K562 (cell line): ENCODE results near the gene TMEFF1. TPM values are rescaled to one million over a fixed set of nuclear protein-coding genes. Genes with fewer than 3 reads are reported as not detected.

ENCODE experiments used
- AFF4 ChIP-seq: sonication (generic); formaldehyde crosslinking; IDR thresholded peaks from 2 replicates; pipeline ENCODE4 v1.8.0; 2023; ENCODE audit warnings: mild to moderate bottlenecking, missing genetic modification reagents
- ARID2 ChIP-seq: fragments of 450-650 bp; IDR thresholded peaks from 2 replicates; pipeline ENCODE4 v1.6.1; 2017; ENCODE audit warnings: antibody characterized with exemption, mild to moderate bottlenecking
- ARID3B ChIP-seq: fragments of 250-450 bp; sonication (Bioruptor Pico); IDR thresholded peaks from 2 replicates; pipeline ENCODE4 v1.4.0; 2020; ENCODE audit warnings: borderline replicate concordance
- ELF2 ChIP-seq: fragments of 250-450 bp; sonication (Bioruptor Pico); IDR thresholded peaks from 2 replicates; pipeline ENCODE4 v1.5.0; 2021; ENCODE audit warnings: mild to moderate bottlenecking
- FOXA1 ChIP-seq: fragments of 450-650 bp; IDR thresholded peaks from 2 replicates; pipeline ENCODE4 v1.6.1; 2016; ENCODE audit warnings: mild to moderate bottlenecking, borderline replicate concordance
- FOXJ2 ChIP-seq: fragments of 200-800 bp; sonication (Bioruptor generic); IDR thresholded peaks from 2 replicates; pipeline ENCODE4 v1.6.1; 2016; ENCODE audit warnings: missing genetic modification characterization, missing compliant biosample characterization
- FOXK1 ChIP-seq: sonication (generic); formaldehyde crosslinking; IDR thresholded peaks from 2 replicates; pipeline ENCODE4 v1.8.0; 2022; ENCODE audit warnings: missing genetic modification reagents, mild to moderate bottlenecking, borderline replicate concordance
- HMGXB4 ChIP-seq: sonication (generic); formaldehyde crosslinking; IDR thresholded peaks from 2 replicates; pipeline ENCODE4 v1.8.1; 2023; ENCODE audit warnings: mild to moderate bottlenecking, missing genetic modification reagents
- HOXB6 ChIP-seq: fragments of 250-450 bp; sonication (Bioruptor Pico); IDR thresholded peaks from 2 replicates; pipeline ENCODE4 v1.5.1; 2022; ENCODE audit warnings: mild to moderate bottlenecking, borderline replicate concordance
- KAT8 ChIP-seq: fragments of 450-650 bp; IDR thresholded peaks from 2 replicates; pipeline ENCODE4 v1.6.1; 2016; ENCODE audit warnings: low read depth, mild to moderate bottlenecking
- L3MBTL2 ChIP-seq: fragments of 450-650 bp; IDR thresholded peaks from 2 replicates; pipeline ENCODE4 v1.6.1; 2016; ENCODE audit warnings: mild to moderate bottlenecking, moderate library complexity
- MAX ChIP-seq: sonication (generic); formaldehyde crosslinking; IDR thresholded peaks from 2 replicates; pipeline ENCODE4 v1.9.0; 2022; ENCODE audit warnings: mild to moderate bottlenecking, missing genetic modification reagents
- NONO ChIP-seq, 2 experiments: fragments of 200-400 bp in 1 of 2; fragments of 450-650 bp in 1 of 2; formaldehyde crosslinking in 1 of 2; IDR thresholded peaks; 2 replicates each; pipeline ENCODE4 v1.6.1; 2017; ENCODE audit warnings: low read depth in 2 of 2, mild to moderate bottlenecking in 2 of 2, moderate library complexity in 2 of 2, low read length in 1 of 2
- PKNOX1 ChIP-seq: fragments of 450-650 bp; IDR thresholded peaks from 2 replicates; pipeline ENCODE4 v1.6.1; 2016
- PRMT5 ChIP-seq: sonication (generic); formaldehyde crosslinking; IDR thresholded peaks from 2 replicates; pipeline ENCODE4 v1.5.0; 2020; ENCODE audit warnings: missing genetic modification reagents
- PTRF ChIP-seq: fragments of 450-650 bp; IDR thresholded peaks from 2 replicates; pipeline ENCODE4 v1.6.1; 2016; ENCODE audit warnings: mild to moderate bottlenecking, missing genetic modification characterization, missing compliant biosample characterization
- PTTG1 ChIP-seq: fragments of 450-650 bp; IDR thresholded peaks from 2 replicates; pipeline ENCODE4 v1.6.1; 2016; ENCODE audit warnings: low read depth, mild to moderate bottlenecking, missing genetic modification characterization, missing compliant biosample characterization
- SNRNP70 ChIP-seq: fragments of 200-400 bp; formaldehyde crosslinking; optimal IDR thresholded peaks from 2 replicates; pipeline ENCODE3; 2017; ENCODE audit warnings: low read depth, low read length
- ZNF274 ChIP-seq: IDR thresholded peaks from 2 replicates; pipeline ENCODE4 v1.6.1; 2011; ENCODE audit warnings: low read depth, mild to moderate bottlenecking, low read length, moderate library complexity, borderline replicate concordance
- polyA plus RNA-seq, 8 experiments: library from polyadenylated mRNA; depleted of rRNA in 4 of 8; stranded (reverse) in 5 of 8; unstranded in 3 of 8; fragments of >200 nt; fragmentation: Nextera tagmentation in 2 of 8; fragmentation: Illumina TruSeq in 1 of 8; extraction: Ambion mirVana in 2 of 8; extraction: Trizol in 1 of 8; gene quantifications; 2 replicates each; pipeline versions ENCODE4 v1.2.1 to v1.2.3, GENCODE V29; 2011 to 2014; ENCODE audit warnings: inconsistent platforms in 1 of 8, missing spikeins in 1 of 8
- total RNA-seq, 7 experiments: library from RNA; depleted of rRNA in 6 of 7; stranded (reverse); fragments of >200 nt in 6 of 7; fragmentation: Illumina TruSeq in 2 of 7; extraction: Trizol in 2 of 7; gene quantifications; 2 replicates each; pipeline versions ENCODE4 v1.2.1 to v1.2.3, GENCODE V29; 2011 to 2021; ENCODE audit warnings: low replicate concordance in 1 of 7

The TMEFF1 gene
- total and polyA plus RNA-seq, 9 of the 15 experiments (the other 6 are each of a cell fraction or from before 2014, with no cell fraction given): 0.07 to 1.1 (median 0.28) TPM; not detected in 2

- TF ChIP-seq ARID3B (CRISPR knock-in tag) (no peak), PTTG1 (tag) (no peak), PTRF (tag) (no peak), MAX (CRISPR knock-in tag) (no peak), FOXK1 (no peak), SNRNP70 (no peak), FOXJ2 (tag) (peak; percentile 62; the same call in 1 of the 2 replicates), ZNF274 (no peak), ELF2 (CRISPR knock-in tag) (no peak), HMGXB4 (CRISPR knock-in tag) (no peak), PRMT5 (CRISPR knock-in tag) (no peak), PKNOX1 (no peak), ARID2 (no peak), FOXA1 (no peak), HOXB6 (CRISPR knock-in tag) (no peak), AFF4 (CRISPR knock-in tag) (no peak), KAT8 (no peak), NONO (IDR thresholded peaks at IDR 0.05; ENCODE audit: low read depth in 2 of 2, low read length in 1 of 2) (no peak), L3MBTL2 (peak; percentile 48; the same call in 1 of the 2 replicates)
These were observed 125.7 kb downstream of the TMEFF1 start (continued) for GRCh38 chr9:100598641-100599145.
